NB4 (cell line): ENCODE measurements around the gene KIF21A.

ENCODE experiments used
- CTCF ChIP-seq: IDR thresholded peaks from one replicate; pipeline ENCODE4 v1.5.1; 2012; ENCODE audit warnings: low read depth, low read length
- MYC ChIP-seq: IDR thresholded peaks from 2 replicates; pipeline ENCODE4 v1.6.1; 2011; ENCODE audit warnings: low read depth, low read length
- POLR2A ChIP-seq: IDR thresholded peaks from 2 replicates; pipeline ENCODE4 v1.6.1; 2011; ENCODE audit warnings: mild to moderate bottlenecking; ENCODE audit not compliant: insufficient read length; ENCODE audit errors: extremely low read depth

- TF ChIP-seq CTCF (no peak), POLR2A (no peak), MYC (no peak)
Observed at GRCh38 chr12:39309516-39309915, 133.4 kb downstream of the KIF21A start.
